GM12864 (cell line): ENCODE data around the gene HIPK1.

Experiments
- DNase-seq: peaks from one replicate; pipeline ENCODE4 v3.0.0-alpha.2; 2011; ENCODE audit warnings: low read depth
- H3K4me3 ChIP-seq: 2 replicates; pipeline ENCODE4 v1.5.1; 2011; ENCODE audit warnings: mild to moderate bottlenecking, low read depth, low read length, control low read depth
- TF ChIP-seq, protein P1 (sequence below): IDR thresholded peaks from 2 replicates; pipeline ENCODE4 v1.5.1; 2011; ENCODE audit warnings: low read depth, mild to moderate bottlenecking, moderate library complexity, low read length, control low read depth, inconsistent platforms; ENCODE audit errors: missing control alignments

HIPK1 gene

DNA sequence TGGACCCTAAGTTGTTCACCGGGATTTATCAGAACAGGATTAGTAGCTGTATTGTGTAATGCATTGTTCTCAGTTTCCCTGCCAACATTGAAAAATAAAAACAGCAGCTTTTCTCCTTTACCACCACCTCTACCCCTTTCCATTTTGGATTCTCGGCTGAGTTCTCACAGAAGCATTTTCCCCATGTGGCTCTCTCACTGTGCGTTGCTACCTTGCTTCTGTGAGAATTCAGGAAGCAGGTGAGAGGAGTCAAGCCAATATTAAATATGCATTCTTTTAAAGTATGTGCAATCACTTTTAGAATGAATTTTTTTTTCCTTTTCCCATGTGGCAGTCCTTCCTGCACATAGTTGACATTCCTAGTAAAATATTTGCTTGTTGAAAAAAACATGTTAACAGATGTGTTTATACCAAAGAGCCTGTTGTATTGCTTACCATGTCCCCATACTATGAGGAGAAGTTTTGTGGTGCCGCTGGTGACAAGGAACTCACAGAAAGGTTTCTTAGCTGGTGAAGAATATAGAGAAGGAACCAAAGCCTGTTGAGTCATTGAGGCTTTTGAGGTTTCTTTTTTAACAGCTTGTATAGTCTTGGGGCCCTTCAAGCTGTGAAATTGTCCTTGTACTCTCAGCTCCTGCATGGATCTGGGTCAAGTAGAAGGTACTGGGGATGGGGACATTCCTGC lies 46.2 kb downstream of the HIPK1 start:
- no peak overlapping the region for H3K4me3 ChIP-seq
- TF ChIP-seq, protein P1, sequence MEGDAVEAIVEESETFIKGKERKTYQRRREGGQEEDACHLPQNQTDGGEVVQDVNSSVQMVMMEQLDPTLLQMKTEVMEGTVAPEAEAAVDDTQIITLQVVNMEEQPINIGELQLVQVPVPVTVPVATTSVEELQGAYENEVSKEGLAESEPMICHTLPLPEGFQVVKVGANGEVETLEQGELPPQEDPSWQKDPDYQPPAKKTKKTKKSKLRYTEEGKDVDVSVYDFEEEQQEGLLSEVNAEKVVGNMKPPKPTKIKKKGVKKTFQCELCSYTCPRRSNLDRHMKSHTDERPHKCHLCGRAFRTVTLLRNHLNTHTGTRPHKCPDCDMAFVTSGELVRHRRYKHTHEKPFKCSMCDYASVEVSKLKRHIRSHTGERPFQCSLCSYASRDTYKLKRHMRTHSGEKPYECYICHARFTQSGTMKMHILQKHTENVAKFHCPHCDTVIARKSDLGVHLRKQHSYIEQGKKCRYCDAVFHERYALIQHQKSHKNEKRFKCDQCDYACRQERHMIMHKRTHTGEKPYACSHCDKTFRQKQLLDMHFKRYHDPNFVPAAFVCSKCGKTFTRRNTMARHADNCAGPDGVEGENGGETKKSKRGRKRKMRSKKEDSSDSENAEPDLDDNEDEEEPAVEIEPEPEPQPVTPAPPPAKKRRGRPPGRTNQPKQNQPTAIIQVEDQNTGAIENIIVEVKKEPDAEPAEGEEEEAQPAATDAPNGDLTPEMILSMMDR = no peak
- no peak for DNase-seq

DNA sequence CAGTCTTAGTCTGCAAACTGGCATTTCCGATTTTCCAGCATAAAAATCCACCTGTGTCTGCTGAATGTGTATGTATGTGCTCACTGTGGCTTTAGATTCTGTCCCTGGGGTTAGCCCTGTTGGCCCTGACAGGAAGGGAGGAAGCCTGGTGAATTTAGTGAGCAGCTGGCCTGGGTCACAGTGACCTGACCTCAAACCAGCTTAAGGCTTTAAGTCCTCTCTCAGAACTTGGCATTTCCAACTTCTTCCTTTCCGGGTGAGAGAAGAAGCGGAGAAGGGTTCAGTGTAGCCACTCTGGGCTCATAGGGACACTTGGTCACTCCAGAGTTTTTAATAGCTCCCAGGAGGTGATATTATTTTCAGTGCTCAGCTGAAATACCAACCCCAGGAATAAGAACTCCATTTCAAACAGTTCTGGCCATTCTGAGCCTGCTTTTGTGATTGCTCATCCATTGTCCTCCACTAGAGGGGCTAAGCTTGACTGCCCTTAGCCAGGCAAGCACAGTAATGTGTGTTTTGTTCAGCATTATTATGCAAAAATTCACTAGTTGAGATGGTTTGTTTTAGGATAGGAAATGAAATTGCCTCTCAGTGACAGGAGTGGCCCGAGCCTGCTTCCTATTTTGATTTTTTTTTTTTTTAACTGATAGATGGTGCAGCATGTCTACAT lies 47.6 kb downstream of the HIPK1 start:
- TF ChIP-seq, protein P1 = peak; percentile 43
- no peak overlapping the region for H3K4me3 ChIP-seq
- DNase-seq = no peak

DNA sequence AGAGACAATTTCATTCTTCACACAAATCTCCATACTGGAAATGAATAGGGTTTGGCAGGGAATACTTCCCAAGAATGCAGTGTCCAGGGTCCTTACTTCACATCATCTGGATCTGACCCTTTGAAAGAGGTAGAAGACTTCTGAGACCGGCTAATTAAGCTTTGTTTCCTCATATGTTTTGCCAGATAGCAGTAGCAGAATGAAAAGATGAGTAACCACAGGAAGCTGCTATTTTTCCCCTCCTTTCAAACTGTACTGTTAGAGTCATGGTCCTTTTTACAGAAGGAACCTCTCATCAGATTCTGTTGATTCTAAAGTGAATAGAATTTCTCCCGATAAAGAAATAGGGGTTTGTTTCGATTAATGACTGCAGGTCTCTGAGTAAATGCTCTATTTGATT lies 48.8 kb downstream of the HIPK1 start:
- no peak for DNase-seq
- TF ChIP-seq, protein P1 = no peak
- no peak overlapping the region for H3K4me3 ChIP-seq

DNA sequence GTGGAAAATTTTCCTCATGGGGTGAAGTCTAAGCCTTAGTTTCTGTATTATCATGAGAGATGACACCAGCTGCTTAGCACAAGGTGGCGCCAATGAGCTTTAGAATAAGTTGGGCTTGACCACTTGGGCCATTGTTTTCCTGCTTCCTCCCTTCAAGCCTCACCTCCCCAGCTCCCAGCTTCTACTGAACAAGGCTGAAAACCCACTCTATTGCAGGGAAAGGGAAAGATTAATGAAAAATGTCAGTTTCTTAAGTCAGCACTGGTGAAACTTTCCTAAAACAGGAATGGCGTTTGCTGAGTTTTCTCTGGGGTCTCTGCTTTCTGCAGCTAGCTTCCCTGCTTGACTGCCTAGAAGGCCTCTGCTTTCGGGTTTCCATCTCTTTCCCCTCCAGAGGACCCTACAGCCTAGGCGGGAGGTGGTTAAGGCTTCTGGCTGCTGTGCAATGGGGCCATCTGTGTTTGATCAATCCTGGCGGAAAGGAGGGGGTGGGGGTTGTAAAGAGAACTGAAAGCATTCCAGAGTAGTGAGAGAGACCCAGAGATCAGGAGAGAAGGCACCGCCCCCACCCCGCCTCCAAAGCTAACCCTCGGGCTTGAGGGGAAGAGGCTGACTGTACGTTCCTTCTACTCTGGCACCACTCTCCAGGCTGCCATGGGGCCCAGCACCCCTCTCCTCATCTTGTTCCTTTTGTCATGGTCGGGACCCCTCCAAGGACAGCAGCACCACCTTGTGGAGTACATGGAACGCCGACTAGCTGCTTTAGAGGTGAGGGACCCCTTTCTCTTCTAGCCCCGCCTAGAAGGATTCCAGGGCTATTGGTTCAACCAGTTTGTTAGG lies 50.0 kb downstream of the HIPK1 start, which contains the start of gene OLFML3:
TSS of gene OLFML3 (plus strand) at position 612 of the 840 bp plus-strand sequence. CDS start at position 655, 43 bp downstream.
- no peak within 1 kb of the TSS for H3K4me3 ChIP-seq
- TF ChIP-seq, protein P1 = peak; percentile 74
- DNase-seq = peak; percentile 40

DNA sequence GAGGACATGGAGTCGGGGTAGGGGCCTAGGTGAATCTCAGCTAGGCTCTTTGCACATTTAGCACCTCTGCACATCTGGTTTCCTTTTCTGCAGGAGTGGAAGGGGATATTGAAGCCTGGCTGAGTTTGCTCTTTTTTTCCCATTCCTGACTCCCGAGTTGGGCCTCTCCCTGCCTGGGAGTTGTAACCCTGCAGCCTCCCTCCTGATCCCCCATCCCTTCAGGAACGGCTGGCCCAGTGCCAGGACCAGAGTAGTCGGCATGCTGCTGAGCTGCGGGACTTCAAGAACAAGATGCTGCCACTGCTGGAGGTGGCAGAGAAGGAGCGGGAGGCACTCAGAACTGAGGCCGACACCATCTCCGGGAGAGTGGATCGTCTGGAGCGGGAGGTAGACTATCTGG lies 51.0 kb downstream of the HIPK1 start:
- DNase-seq = no peak
- no peak overlapping the region for H3K4me3 ChIP-seq
- TF ChIP-seq, protein P1 = no peak

DNA sequence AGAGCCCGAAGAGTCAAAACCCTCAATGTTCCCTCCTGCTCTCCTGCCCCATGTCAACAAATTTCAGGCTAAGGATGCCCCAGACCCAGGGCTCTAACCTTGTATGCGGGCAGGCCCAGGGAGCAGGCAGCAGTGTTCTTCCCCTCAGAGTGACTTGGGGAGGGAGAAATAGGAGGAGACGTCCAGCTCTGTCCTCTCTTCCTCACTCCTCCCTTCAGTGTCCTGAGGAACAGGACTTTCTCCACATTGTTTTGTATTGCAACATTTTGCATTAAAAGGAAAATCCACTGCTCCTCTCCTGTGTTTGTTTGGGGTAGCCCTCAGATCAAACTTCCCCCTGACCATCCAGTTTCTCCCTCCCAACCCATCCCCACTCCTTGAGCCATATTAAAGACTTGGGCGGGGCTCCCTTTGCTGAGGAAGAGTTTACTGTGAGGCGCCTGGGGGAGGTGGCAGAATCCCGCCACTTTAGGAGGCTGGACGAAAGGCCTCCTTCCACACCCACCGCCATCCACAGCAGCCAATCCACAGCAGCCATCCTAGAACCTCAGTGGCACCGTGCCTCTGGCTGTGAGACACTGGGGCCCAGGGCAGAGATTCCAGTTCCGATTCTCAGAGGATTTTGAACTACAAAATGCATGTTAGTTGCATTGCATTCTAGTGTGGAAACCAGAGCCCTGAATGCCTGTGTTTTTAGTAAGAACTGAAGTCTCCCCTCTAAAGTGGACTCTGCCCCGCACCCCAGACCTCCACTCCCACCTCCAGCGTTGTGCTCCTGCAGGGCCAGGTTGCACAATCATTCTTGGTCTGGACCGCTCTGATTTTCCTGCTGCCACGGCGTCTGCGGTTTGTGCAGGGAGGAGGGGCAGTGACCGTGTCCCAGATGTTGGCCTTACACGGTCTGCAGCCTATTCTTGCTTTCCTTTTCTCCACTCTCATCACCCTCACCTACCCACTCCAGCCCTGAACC lies 53.1 kb downstream of the HIPK1 start:
- TF ChIP-seq, protein P1 = no peak
- no peak overlapping the region for H3K4me3 ChIP-seq
- no peak for DNase-seq
